NCI-H524 treated with DMSO at 0.1 percent for 48 hours (cell line): ENCODE results near the gene NMNAT2.

ENCODE experiments used
- DNase-seq: peaks from one replicate; lab custom pipeline; 2025; lab: John Stamatoyannopoulos, UW

NMNAT2 gene

GRCh38 chr1:183214021-183214970, 203.9 kb downstream of the NMNAT2 start:
- DNase-seq, result no peak

- no peak for DNase-seq
These were observed 205.3 kb downstream of the NMNAT2 start for GRCh38 chr1:183212870-183213269.

GRCh38 chr1:183210681-183211080, 207.5 kb downstream of the NMNAT2 start:
- no peak for DNase-seq

GRCh38 chr1:183209533-183210158, 208.5 kb downstream of the NMNAT2 start:
- DNase-seq, result no peak

GRCh38 chr1:183206538-183207122, 211.6 kb downstream of the NMNAT2 start:
- no peak for DNase-seq

GRCh38 chr1:183205196-183205781, 212.9 kb downstream of the NMNAT2 start:
- no peak for DNase-seq

- no peak for DNase-seq
These were observed 215.1 kb downstream of the NMNAT2 start for GRCh38 chr1:183203094-183203493.

- DNase-seq, result no peak
These were observed 217.7 kb downstream of the NMNAT2 start for GRCh38 chr1:183200451-183200850.

GRCh38 chr1:183199304-183199703, 218.9 kb downstream of the NMNAT2 start:
- DNase-seq, result no peak

GRCh38 chr1:183198463-183198862, 219.7 kb downstream of the NMNAT2 start:
- no peak for DNase-seq
